ENCODE measurements around the gene DCDC1. TPM values are rescaled to one million over a fixed set of nuclear protein-coding genes. Genes with fewer than 3 reads are reported as not detected.
"Not testable (repeated sequence)": the region's sequence is repeated elsewhere in the genome, so short reads cannot be mapped to it uniquely, and the experiment has no call there.

Gene DCDC1
- total RNA-seq, 1 experiment from 2014 or later = 0.22 TPM

DNA sequence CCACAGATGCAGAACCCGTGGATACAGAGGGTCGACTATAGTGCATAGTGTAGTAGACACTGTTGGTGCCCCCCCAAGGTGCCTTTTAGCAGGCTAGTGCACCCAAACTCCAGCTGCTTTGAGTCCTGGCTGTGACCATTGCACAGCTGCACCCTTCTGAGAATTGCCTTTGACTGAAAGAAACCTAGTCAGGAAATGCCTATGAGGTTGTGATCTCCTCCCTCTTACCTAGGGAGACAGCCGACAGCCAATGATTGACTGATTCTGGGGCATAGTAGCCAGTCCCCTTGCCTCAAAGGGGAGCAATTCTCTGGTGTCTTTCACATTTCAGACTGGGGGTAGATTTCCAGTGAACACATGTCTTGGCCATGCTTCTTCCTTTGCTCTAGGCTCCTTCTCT, 74.2 kb downstream of the DCDC1 start:
- Mint-ChIP-seq H3K4me1 (no peaks in the 10 kb centered on the region), H3K27ac (no peak overlapping the region), H3K4me3 (no peak overlapping the region), H3K27me3 (ENCODE audit: low read depth) (no peaks in the 10 kb centered on the region; the same call in 1 of the 2 replicates), H3K36me3 (no peaks in the 10 kb centered on the region), H3K9me3 (no peaks in the 10 kb centered on the region)
- DNase-seq (ENCODE audit: low spot score) (no peak), ATAC-seq (no peak)
- CTCF ChIA-PET = interaction anchor here (0.6 kb wide), 1 partner anchor 346 kb away, joined by 3 read pairs; no protein-coding TSS in a partner anchor
- POLR2A ChIA-PET = no interaction called here
- TF ChIP-seq ZNF396 (CRISPR knock-in tag; IDR thresholded peaks at IDR 0.05; ENCODE audit: borderline replicate concordance) (no peak), TP53 (CRISPR knock-in tag; IDR thresholded peaks at IDR 0.05) (no peak), ZNF138 (CRISPR knock-in tag; conservative IDR thresholded peaks at IDR 0.05) (no peak), ETV6 (CRISPR knock-in tag; IDR thresholded peaks at IDR 0.05) (no peak), RORB (CRISPR knock-in tag; IDR thresholded peaks at IDR 0.05) (no peak), ZNF416 (CRISPR knock-in tag; IDR thresholded peaks at IDR 0.05) (no peak), MXD4 (CRISPR knock-in tag; IDR thresholded peaks at IDR 0.05; ENCODE audit: borderline replicate concordance) (no peak), NFATC4 (CRISPR knock-in tag; IDR thresholded peaks at IDR 0.05) (no peak)
- TF ChIP-seq, protein P1, sequence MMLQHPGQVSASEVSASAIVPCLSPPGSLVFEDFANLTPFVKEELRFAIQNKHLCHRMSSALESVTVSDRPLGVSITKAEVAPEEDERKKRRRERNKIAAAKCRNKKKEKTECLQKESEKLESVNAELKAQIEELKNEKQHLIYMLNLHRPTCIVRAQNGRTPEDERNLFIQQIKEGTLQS (CRISPR knock-in tag; conservative IDR thresholded peaks at IDR 0.05) = no peak

DNA sequence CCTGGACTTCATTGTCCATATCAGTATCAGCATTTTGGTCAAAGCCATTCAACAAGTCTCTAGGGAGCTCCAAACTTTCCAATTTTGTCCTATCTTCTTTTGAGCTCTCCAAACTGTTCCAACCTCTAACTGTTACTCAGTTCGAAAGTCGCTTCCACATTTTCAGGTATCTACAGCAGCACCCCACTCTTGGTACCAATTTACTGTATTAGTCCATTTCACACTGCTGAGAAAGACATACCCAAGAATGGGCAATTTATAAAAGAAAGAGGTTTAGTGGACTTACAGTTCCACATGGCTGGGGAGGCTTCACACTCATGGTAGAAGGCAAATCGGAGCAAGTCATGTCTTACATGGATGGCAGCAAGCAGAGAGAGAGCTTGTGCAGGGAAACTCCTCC, 96.0 kb downstream of the DCDC1 start:
- POLR2A ChIA-PET; H3K4me3 Mint-ChIP-seq; H3K27me3 Mint-ChIP-seq (ENCODE audit: low read depth); H3K4me1 Mint-ChIP-seq; ATAC-seq; H3K27ac Mint-ChIP-seq; CTCF ChIA-PET; DNase-seq (ENCODE audit: low spot score): not testable (repeated sequence)
- H3K9me3 Mint-ChIP-seq = peaks cover 53% of the 10 kb centered on the region
- peaks cover 27% of the 10 kb centered on the region for H3K36me3 Mint-ChIP-seq

DNA sequence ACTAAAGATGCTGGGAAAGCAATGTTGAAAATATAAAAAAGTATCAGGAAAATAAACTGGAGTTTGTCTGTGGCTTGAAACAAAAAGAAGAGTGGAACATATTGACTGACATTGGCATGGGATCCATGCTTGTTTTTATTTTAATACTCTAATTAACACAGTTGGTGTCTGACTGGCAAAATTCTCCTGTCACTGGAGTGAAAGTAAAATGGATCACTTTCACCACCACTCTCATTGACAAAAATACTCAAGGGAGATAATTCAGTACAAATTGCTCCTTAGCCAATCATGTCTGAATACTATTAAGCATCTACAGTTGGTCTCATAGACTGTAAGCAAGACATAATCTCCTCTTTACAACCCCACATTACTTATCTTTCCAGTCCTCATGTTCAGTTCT, 101.8 kb downstream of the DCDC1 start:
- DNase-seq (ENCODE audit: low spot score) = no peak
- no peak for ATAC-seq
- Mint-ChIP-seq H3K9me3 (peaks cover 32% of the 10 kb centered on the region), H3K4me3 (no peak overlapping the region), H3K27me3 (ENCODE audit: low read depth) (peaks cover 2% of the 10 kb centered on the region; the same call in 1 of the 2 replicates), H3K36me3 (peaks cover 12% of the 10 kb centered on the region), H3K27ac (no peak overlapping the region), H3K4me1 (no peaks in the 10 kb centered on the region)
- CTCF ChIA-PET = interaction anchor here (1.0 kb wide), 1 partner anchor 16 kb away, joined by 3 read pairs; no protein-coding TSS in a partner anchor
- TF ChIP-seq GTF2I (CRISPR knock-in tag; conservative IDR thresholded peaks at IDR 0.05) = no peak
- TF ChIP-seq, protein P2, sequence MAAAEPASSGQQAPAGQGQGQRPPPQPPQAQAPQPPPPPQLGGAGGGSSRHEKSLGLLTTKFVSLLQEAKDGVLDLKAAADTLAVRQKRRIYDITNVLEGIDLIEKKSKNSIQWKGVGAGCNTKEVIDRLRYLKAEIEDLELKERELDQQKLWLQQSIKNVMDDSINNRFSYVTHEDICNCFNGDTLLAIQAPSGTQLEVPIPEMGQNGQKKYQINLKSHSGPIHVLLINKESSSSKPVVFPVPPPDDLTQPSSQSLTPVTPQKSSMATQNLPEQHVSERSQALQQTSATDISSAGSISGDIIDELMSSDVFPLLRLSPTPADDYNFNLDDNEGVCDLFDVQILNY (CRISPR knock-in tag; IDR thresholded peaks at IDR 0.05) = no peak
- POLR2A ChIA-PET = no interaction called here

DNA sequence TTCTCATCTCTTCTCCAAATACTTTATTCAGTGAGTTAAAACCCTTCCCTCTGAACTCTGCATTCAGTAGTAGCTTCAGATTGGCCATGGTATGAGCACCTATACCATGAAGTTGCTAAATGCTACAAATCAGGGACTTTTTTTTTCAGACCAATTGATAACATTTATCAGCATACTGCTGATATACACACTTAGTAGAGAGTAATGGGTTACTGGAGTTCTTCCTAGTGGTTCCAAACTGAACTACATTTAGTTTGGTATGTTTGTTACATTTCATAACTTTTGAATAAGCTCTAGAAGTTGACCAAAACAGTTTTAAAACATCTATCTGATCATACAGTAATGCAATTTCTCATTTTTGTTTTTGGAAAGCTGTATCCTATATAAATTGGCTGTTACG, 104.7 kb downstream of the DCDC1 start:
- Mint-ChIP-seq H3K4me1 (no peaks in the 10 kb centered on the region), H3K4me3 (no peak overlapping the region), H3K9me3 (peaks cover 11% of the 10 kb centered on the region), H3K36me3 (no peaks in the 10 kb centered on the region), H3K27me3 (ENCODE audit: low read depth) (no peaks in the 10 kb centered on the region), H3K27ac (no peak overlapping the region)
- ChIA-PET CTCF (interaction anchor here (0.7 to 1.4 kb wide), 5 partner anchors 10 to 989 kb away, joined by 3 to 7 read pairs (median 6); no protein-coding TSS in a partner anchor), POLR2A (no interaction called here)
- TF ChIP-seq, protein P3, sequence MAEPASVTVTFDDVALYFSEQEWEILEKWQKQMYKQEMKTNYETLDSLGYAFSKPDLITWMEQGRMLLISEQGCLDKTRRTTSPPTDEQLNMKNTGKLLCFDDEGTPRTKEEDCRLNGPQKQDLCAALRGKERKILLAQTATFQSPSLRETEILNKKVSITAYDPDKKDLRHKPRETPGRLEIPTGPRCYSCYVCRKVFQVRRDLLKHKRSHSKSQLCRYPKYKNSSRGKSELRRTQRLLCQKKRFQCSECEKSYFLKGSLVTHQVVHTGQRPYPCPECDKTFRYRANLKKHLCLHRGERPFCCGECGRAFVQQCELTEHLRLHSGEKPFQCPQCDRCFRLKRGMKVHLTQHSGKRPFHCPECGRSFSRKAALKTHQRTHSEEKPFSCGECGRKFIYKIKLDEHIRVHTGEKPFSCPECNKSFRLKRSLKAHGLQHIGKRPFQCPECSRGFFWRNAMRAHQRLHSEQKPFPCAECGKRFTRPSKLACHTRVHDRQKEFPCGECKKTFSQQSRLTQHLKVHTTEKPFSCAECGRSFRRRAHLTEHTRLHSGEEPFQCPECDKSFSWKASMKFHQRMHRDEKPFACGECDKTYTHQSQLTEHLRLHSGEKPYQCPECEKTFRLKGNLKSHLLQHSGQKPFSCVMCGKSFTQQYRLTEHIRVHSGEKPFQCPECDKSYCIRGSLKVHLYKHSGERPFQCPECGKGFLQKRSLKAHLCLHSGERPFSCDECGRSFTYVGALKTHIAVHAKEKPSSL (CRISPR knock-in tag; conservative IDR thresholded peaks at IDR 0.05) = no peak
- TF ChIP-seq TEAD1 (CRISPR knock-in tag; IDR thresholded peaks at IDR 0.05) (no peak), TEAD4 (CRISPR knock-in tag; IDR thresholded peaks at IDR 0.05) (no peak), ETV6 (CRISPR knock-in tag; IDR thresholded peaks at IDR 0.05) (no peak), MXD4 (CRISPR knock-in tag; IDR thresholded peaks at IDR 0.05; ENCODE audit: borderline replicate concordance) (no peak), IRF2 (CRISPR knock-in tag; IDR thresholded peaks at IDR 0.05; ENCODE audit: borderline replicate concordance, low read depth) (no peak), FOXK1 (CRISPR knock-in tag; IDR thresholded peaks at IDR 0.05) (no peak), SMAD3 (CRISPR knock-in tag; IDR thresholded peaks at IDR 0.05; ENCODE audit: borderline replicate concordance) (no peak), HMGA2 (CRISPR knock-in tag; IDR thresholded peaks at IDR 0.05) (no peak), SP1 (CRISPR knock-in tag; conservative IDR thresholded peaks at IDR 0.05) (no peak), ESRRA (CRISPR knock-in tag; IDR thresholded peaks at IDR 0.05; ENCODE audit: borderline replicate concordance) (no peak)
- TF ChIP-seq, protein P4, sequence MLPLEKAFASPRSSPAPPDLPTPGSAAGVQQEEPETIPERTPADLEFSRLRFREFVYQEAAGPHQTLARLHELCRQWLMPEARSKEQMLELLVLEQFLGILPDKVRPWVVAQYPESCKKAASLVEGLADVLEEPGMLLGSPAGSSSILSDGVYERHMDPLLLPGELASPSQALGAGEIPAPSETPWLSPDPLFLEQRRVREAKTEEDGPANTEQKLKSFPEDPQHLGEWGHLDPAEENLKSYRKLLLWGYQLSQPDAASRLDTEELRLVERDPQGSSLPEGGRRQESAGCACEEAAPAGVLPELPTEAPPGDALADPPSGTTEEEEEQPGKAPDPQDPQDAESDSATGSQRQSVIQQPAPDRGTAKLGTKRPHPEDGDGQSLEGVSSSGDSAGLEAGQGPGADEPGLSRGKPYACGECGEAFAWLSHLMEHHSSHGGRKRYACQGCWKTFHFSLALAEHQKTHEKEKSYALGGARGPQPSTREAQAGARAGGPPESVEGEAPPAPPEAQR (CRISPR knock-in tag; IDR thresholded peaks at IDR 0.05) = no peak
- TF ChIP-seq, protein P5, sequence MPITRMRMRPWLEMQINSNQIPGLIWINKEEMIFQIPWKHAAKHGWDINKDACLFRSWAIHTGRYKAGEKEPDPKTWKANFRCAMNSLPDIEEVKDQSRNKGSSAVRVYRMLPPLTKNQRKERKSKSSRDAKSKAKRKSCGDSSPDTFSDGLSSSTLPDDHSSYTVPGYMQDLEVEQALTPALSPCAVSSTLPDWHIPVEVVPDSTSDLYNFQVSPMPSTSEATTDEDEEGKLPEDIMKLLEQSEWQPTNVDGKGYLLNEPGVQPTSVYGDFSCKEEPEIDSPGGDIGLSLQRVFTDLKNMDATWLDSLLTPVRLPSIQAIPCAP (CRISPR knock-in tag; IDR thresholded peaks at IDR 0.05) = no peak
- TF ChIP-seq, protein P6, sequence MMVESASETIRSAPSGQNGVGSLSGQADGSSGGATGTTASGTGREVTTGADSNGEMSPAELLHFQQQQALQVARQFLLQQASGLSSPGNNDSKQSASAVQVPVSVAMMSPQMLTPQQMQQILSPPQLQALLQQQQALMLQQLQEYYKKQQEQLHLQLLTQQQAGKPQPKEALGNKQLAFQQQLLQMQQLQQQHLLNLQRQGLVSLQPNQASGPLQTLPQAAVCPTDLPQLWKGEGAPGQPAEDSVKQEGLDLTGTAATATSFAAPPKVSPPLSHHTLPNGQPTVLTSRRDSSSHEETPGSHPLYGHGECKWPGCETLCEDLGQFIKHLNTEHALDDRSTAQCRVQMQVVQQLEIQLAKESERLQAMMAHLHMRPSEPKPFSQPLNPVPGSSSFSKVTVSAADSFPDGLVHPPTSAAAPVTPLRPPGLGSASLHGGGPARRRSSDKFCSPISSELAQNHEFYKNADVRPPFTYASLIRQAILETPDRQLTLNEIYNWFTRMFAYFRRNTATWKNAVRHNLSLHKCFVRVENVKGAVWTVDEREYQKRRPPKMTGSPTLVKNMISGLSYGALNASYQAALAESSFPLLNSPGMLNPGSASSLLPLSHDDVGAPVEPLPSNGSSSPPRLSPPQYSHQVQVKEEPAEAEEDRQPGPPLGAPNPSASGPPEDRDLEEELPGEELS (CRISPR knock-in tag; IDR thresholded peaks at IDR 0.05) = no peak
- TF ChIP-seq, protein P1 (CRISPR knock-in tag; conservative IDR thresholded peaks at IDR 0.05) = no peak
- DNase-seq (ENCODE audit: low spot score) = no peak
- ATAC-seq = no peak

All from WTC11 (cell line).